ENCODE data around the gene NRF1. TPM values are rescaled to one million over a fixed set of nuclear protein-coding genes. Genes with fewer than 3 reads are reported as not detected.
A peak's percentile ranks its signal among the peaks of the same experiment; 100 is the strongest.

The NRF1 gene
- total RNA-seq, 1 experiment from 2014 or later: 25.9 TPM

- H3K9me3 ChIP-seq (ENCODE audit: control insufficient read depth in 1 of 2, insufficient read depth in 1 of 2, low read depth in 1 of 2, low read length in 2 of 2): no peaks in the 10 kb centered on the region
- H3K4me3 ChIP-seq (replicated peaks in 1 of 2; ENCODE audit: low read depth in 1 of 2, low read length in 2 of 2): no peak overlapping the region
- no peaks in the 10 kb centered on the region for H3K27me3 ChIP-seq (ENCODE audit: insufficient read depth, low read length)
- POLR2A ChIA-PET: interaction anchor here (0.7 to 1.4 kb wide), 2 partner anchors 180 to 440 kb away, joined by 3 read pairs; no protein-coding TSS in a partner anchor
- CTCF ChIA-PET: interaction anchor here (0.6 to 2.4 kb wide), 10 partner anchors 22 to 481 kb away, joined by 3 to 13 read pairs (median 4); no protein-coding TSS in a partner anchor
- H3K9ac ChIP-seq (ENCODE audit: low read length): no peak overlapping the region
- no peaks in the 10 kb centered on the region for H3K36me3 ChIP-seq (ENCODE audit: control insufficient read depth in 1 of 2, insufficient read depth in 2 of 2, low read length in 2 of 2)
- intact Hi-C loops (cut with micrococcal nuclease): loop anchor here (2.0 kb wide), 3 partner anchors 172 to 426 kb away; no protein-coding TSS in a partner anchor
- ATAC-seq (peak; percentile 60), DNase-seq (ENCODE audit: low read depth, low spot score) (peak; percentile 38)
- H2AFZ ChIP-seq (ENCODE audit: low read depth, low read length, poor library complexity, severe bottlenecking): no peak overlapping the region
- RAD21 ChIA-PET (ENCODE audit: low non-redundant PET in 1 of 2, low total read pairs in 2 of 2, uncharacterized antibody in 2 of 2, unreplicated experiment in 2 of 2): no interaction called here
- peaks cover 82% of the 10 kb centered on the region for H3K79me2 ChIP-seq (ENCODE audit: insufficient read depth, low read length)
- peaks cover 12% of the 10 kb centered on the region for H4K20me1 ChIP-seq (ENCODE audit: insufficient read depth)
- BruUV-seq (replicated peaks): no TSS peak
- no peak for TF ChIP-seq EGR1 (IDR thresholded peaks at IDR 0.05; ENCODE audit: low read depth)
- no peak for TF ChIP-seq JUND (IDR thresholded peaks at IDR 0.05)
- no peak for TF ChIP-seq CEBPB (IDR thresholded peaks at IDR 0.05; ENCODE audit: low read depth)
- peak; percentile 76 for TF ChIP-seq RAD21 (IDR thresholded peaks at IDR 0.05; ENCODE audit: low read depth)
- TF ChIP-seq ZBTB33 (IDR thresholded peaks at IDR 0.05; ENCODE audit: extremely low read depth, insufficient replicate concordance, low read length): no peak
- TF ChIP-seq SP1 (IDR thresholded peaks at IDR 0.05; ENCODE audit: low read depth): no peak
- no peak for TF ChIP-seq POLR2A (IDR thresholded peaks at IDR 0.05; ENCODE audit: borderline replicate concordance, extremely low read depth, insufficient read depth, insufficient read length)
- TF ChIP-seq, protein P1, sequence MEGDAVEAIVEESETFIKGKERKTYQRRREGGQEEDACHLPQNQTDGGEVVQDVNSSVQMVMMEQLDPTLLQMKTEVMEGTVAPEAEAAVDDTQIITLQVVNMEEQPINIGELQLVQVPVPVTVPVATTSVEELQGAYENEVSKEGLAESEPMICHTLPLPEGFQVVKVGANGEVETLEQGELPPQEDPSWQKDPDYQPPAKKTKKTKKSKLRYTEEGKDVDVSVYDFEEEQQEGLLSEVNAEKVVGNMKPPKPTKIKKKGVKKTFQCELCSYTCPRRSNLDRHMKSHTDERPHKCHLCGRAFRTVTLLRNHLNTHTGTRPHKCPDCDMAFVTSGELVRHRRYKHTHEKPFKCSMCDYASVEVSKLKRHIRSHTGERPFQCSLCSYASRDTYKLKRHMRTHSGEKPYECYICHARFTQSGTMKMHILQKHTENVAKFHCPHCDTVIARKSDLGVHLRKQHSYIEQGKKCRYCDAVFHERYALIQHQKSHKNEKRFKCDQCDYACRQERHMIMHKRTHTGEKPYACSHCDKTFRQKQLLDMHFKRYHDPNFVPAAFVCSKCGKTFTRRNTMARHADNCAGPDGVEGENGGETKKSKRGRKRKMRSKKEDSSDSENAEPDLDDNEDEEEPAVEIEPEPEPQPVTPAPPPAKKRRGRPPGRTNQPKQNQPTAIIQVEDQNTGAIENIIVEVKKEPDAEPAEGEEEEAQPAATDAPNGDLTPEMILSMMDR (IDR thresholded peaks at IDR 0.05 in 2 of 3, conservative IDR thresholded peaks at IDR 0.05 in 1 of 3; ENCODE audit: borderline replicate concordance in 1 of 3, insufficient read depth in 1 of 3, low read depth in 2 of 3, low read length in 2 of 3): peak; percentile 33 to 64 (median 59)
- no peak for TF ChIP-seq ZNF274 (IDR thresholded peaks at IDR 0.05; ENCODE audit: low read depth, low read length)
- no peak overlapping the region for H3K27ac ChIP-seq (ENCODE audit: low read depth, low read length)
- H3K9me2 ChIP-seq (ENCODE audit: insufficient read depth): no peaks in the 10 kb centered on the region
- no peak overlapping the region for H3K4me2 ChIP-seq (ENCODE audit: low read length)
- H3K4me1 ChIP-seq (ENCODE audit: control insufficient read depth in 1 of 2, insufficient read depth in 2 of 2, low read length in 2 of 2): peaks cover 8 to 16% of the 10 kb centered on the region in 2 experiments; a peak in 3 of 4 replicates
Observed at GRCh38 chr7:129644634-129645230, 33.2 kb downstream of the NRF1 start.
